ENCODE measurements around the gene CDK5RAP2. TPM values are rescaled to one million over a fixed set of nuclear protein-coding genes. Genes with fewer than 3 reads are reported as not detected.

The CDK5RAP2 gene
- total RNA-seq, 1 experiment from 2014 or later, result 50.0 TPM

- H3K27me3 Mint-ChIP-seq (ENCODE audit: insufficient read depth, unreplicated experiment), result no peaks in the 10 kb centered on the region
- H3K9me3 Mint-ChIP-seq (ENCODE audit: unreplicated experiment), result no peaks in the 10 kb centered on the region
- peaks cover 27% of the 10 kb centered on the region for H3K4me1 Mint-ChIP-seq (ENCODE audit: insufficient read depth, unreplicated experiment)
- peaks cover 52% of the 10 kb centered on the region for H3K36me3 Mint-ChIP-seq (ENCODE audit: insufficient read depth, unreplicated experiment)
- H3K4me3 Mint-ChIP-seq (ENCODE audit: unreplicated experiment), result peak overlapping the region; percentile 30
- intact Hi-C loops (cut with micrococcal nuclease), result no loop called here
- BruUV-seq (replicated peaks), result no TSS peak
- peak; percentile 93 for DNase-seq (ENCODE audit: unreplicated experiment)
- peak overlapping the region; percentile 71 for H3K27ac Mint-ChIP-seq (ENCODE audit: low read depth, unreplicated experiment)
- TF ChIP-seq, protein P1, sequence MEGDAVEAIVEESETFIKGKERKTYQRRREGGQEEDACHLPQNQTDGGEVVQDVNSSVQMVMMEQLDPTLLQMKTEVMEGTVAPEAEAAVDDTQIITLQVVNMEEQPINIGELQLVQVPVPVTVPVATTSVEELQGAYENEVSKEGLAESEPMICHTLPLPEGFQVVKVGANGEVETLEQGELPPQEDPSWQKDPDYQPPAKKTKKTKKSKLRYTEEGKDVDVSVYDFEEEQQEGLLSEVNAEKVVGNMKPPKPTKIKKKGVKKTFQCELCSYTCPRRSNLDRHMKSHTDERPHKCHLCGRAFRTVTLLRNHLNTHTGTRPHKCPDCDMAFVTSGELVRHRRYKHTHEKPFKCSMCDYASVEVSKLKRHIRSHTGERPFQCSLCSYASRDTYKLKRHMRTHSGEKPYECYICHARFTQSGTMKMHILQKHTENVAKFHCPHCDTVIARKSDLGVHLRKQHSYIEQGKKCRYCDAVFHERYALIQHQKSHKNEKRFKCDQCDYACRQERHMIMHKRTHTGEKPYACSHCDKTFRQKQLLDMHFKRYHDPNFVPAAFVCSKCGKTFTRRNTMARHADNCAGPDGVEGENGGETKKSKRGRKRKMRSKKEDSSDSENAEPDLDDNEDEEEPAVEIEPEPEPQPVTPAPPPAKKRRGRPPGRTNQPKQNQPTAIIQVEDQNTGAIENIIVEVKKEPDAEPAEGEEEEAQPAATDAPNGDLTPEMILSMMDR (IDR thresholded peaks at IDR 0.05; ENCODE audit: unreplicated experiment), result no peak
- POLR2A ChIA-PET, result interaction anchor here (0.6 kb wide), 1 partner anchor 13 kb away, joined by 4 read pairs; no protein-coding TSS in a partner anchor
- CTCF ChIA-PET, result interaction anchor here (0.6 to 1.2 kb wide), 2 partner anchors 67 to 137 kb away, joined by 3 to 4 read pairs; no protein-coding TSS in a partner anchor
These were observed 185.8 kb downstream of the CDK5RAP2 start for GRCh38 chr9:120394058-120394669.

- Mint-ChIP-seq H3K4me3 (ENCODE audit: unreplicated experiment) (peak overlapping the region; percentile 30), H3K27ac (ENCODE audit: low read depth, unreplicated experiment) (peak overlapping the region; percentile 71), H3K4me1 (ENCODE audit: insufficient read depth, unreplicated experiment) (peaks cover 27% of the 10 kb centered on the region), H3K9me3 (ENCODE audit: unreplicated experiment) (no peaks in the 10 kb centered on the region), H3K27me3 (ENCODE audit: insufficient read depth, unreplicated experiment) (no peaks in the 10 kb centered on the region), H3K36me3 (ENCODE audit: insufficient read depth, unreplicated experiment) (peaks cover 52% of the 10 kb centered on the region)
- TF ChIP-seq, protein P1 (IDR thresholded peaks at IDR 0.05; ENCODE audit: unreplicated experiment), result no peak
- intact Hi-C loops (cut with micrococcal nuclease), result no loop called here
- ChIA-PET POLR2A (no interaction called here), CTCF (interaction anchor here (1.1 kb wide), 1 partner anchor 138 kb away, joined by 3 read pairs; no protein-coding TSS in a partner anchor)
- DNase-seq (ENCODE audit: unreplicated experiment), result peak; percentile 75
- no TSS peak for BruUV-seq (replicated peaks)
These were observed 186.4 kb downstream of the CDK5RAP2 start for GRCh38 chr9:120393386-120394057.

GRCh38 chr9:120392711-120393110 lies 187.3 kb downstream of the CDK5RAP2 start:
- Mint-ChIP-seq H3K4me3 (ENCODE audit: unreplicated experiment) (no peak overlapping the region), H3K36me3 (ENCODE audit: insufficient read depth, unreplicated experiment) (peaks cover 55% of the 10 kb centered on the region), H3K27ac (ENCODE audit: low read depth, unreplicated experiment) (peak overlapping the region; percentile 70), H3K9me3 (ENCODE audit: unreplicated experiment) (no peaks in the 10 kb centered on the region), H3K4me1 (ENCODE audit: insufficient read depth, unreplicated experiment) (peaks cover 24% of the 10 kb centered on the region), H3K27me3 (ENCODE audit: insufficient read depth, unreplicated experiment) (no peaks in the 10 kb centered on the region)
- intact Hi-C loops (cut with micrococcal nuclease), result no loop called here
- BruUV-seq (replicated peaks), result no TSS peak
- TF ChIP-seq, protein P1 (IDR thresholded peaks at IDR 0.05; ENCODE audit: unreplicated experiment), result no peak
- DNase-seq (ENCODE audit: unreplicated experiment), result no peak
- POLR2A ChIA-PET, result no interaction called here
- CTCF ChIA-PET, result interaction anchor here (1.1 kb wide), 1 partner anchor 139 kb away, joined by 3 read pairs; no protein-coding TSS in a partner anchor

GRCh38 chr9:120392245-120392644 lies 187.7 kb downstream of the CDK5RAP2 start:
- BruUV-seq (replicated peaks), result no TSS peak
- H3K9me3 Mint-ChIP-seq (ENCODE audit: unreplicated experiment), result no peaks in the 10 kb centered on the region
- TF ChIP-seq, protein P1 (IDR thresholded peaks at IDR 0.05; ENCODE audit: unreplicated experiment), result no peak
- POLR2A ChIA-PET, result no interaction called here
- intact Hi-C loops (cut with micrococcal nuclease), result no loop called here
- no peak for DNase-seq (ENCODE audit: unreplicated experiment)
- peaks cover 54% of the 10 kb centered on the region for H3K36me3 Mint-ChIP-seq (ENCODE audit: insufficient read depth, unreplicated experiment)
- no peak overlapping the region for H3K27ac Mint-ChIP-seq (ENCODE audit: low read depth, unreplicated experiment)
- H3K27me3 Mint-ChIP-seq (ENCODE audit: insufficient read depth, unreplicated experiment), result no peaks in the 10 kb centered on the region
- H3K4me1 Mint-ChIP-seq (ENCODE audit: insufficient read depth, unreplicated experiment), result peaks cover 23% of the 10 kb centered on the region
- CTCF ChIA-PET, result interaction anchor here (0.8 kb wide), 1 partner anchor 20 kb away, joined by 4 read pairs; no protein-coding TSS in a partner anchor
- no peak overlapping the region for H3K4me3 Mint-ChIP-seq (ENCODE audit: unreplicated experiment)
